Liver (tissue), 3 donors: ENCODE results near the gene BOLA2B.
"Not testable (repeated sequence)": the region's sequence is repeated elsewhere in the genome, so short reads cannot be mapped to it uniquely, and the experiment has no call there.

Experiments
- CTCF ChIP-seq: fragments of 150-350 bp; IDR thresholded peaks from 2 replicates; pipeline ENCODE4 v1.5.1; 2017; ENCODE audit warnings: improper control_type of control experiment, low read depth, low read length; ENCODE audit not compliant: missing input control
- EGR1 ChIP-seq, 2 donors: IDR thresholded peaks; 2 replicates each; pipeline ENCODE4 v1.6.1; 2016 to 2018; ENCODE audit warnings: antibody characterized with exemption in 2 of 2, low read depth in 2 of 2
- RAD21 ChIP-seq, 2 donors: IDR thresholded peaks; 2 replicates each; pipeline ENCODE4 v1.6.1; 2016; ENCODE audit warnings: antibody characterized with exemption in 2 of 2, mild to moderate bottlenecking in 2 of 2
- donor health status: healthy.
- donor health status: healthy.

- TF ChIP-seq EGR1 (IDR thresholded peaks at IDR 0.05; ENCODE audit: low read depth in 2 of 2); CTCF; RAD21 (IDR thresholded peaks at IDR 0.05): not testable (repeated sequence)
Measured at GRCh38 chr16:30194172-30194925, 883 bp upstream of the BOLA2B start.
